ENCODE measurements around the gene DLGAP1. TPM values are rescaled to one million over a fixed set of nuclear protein-coding genes. Genes with fewer than 3 reads are reported as not detected.

The DLGAP1 gene
- total RNA-seq, 1 experiment from 2014 or later, result 23.0 TPM

GRCh38 chr18:3863593-3863992 is 591.5 kb downstream of the DLGAP1 start (continued):
- TF ChIP-seq GABPB1 (CRISPR knock-in tag; IDR thresholded peaks at IDR 0.05), result no peak

GRCh38 chr18:3863006-3863405 is 592.1 kb downstream of the DLGAP1 start:
- no peak overlapping the region for H3K27ac Mint-ChIP-seq
- TF ChIP-seq NR3C1 (CRISPR knock-in tag; conservative IDR thresholded peaks at IDR 0.05; ENCODE audit: low read depth) (no peak), HMGXB4 (CRISPR knock-in tag; IDR thresholded peaks at IDR 0.05) (no peak), IRF1 (CRISPR knock-in tag; IDR thresholded peaks at IDR 0.05) (no peak), ZBTB21 (CRISPR knock-in tag; IDR thresholded peaks at IDR 0.05; ENCODE audit: borderline replicate concordance) (no peak), FOXJ3 (CRISPR knock-in tag; IDR thresholded peaks at IDR 0.05; ENCODE audit: borderline replicate concordance) (no peak), ZNF281 (CRISPR knock-in tag; IDR thresholded peaks at IDR 0.05) (no peak), SMAD3 (CRISPR knock-in tag; IDR thresholded peaks at IDR 0.05; ENCODE audit: borderline replicate concordance) (no peak), USF1 (CRISPR knock-in tag; IDR thresholded peaks at IDR 0.05) (no peak), ZNF232 (CRISPR knock-in tag; IDR thresholded peaks at IDR 0.05) (no peak), RORB (CRISPR knock-in tag; IDR thresholded peaks at IDR 0.05) (no peak), ATF1 (CRISPR knock-in tag; IDR thresholded peaks at IDR 0.05) (no peak), E2F5 (CRISPR knock-in tag; IDR thresholded peaks at IDR 0.05) (no peak), TCF7 (CRISPR knock-in tag; IDR thresholded peaks at IDR 0.05; ENCODE audit: low read depth) (no peak), E2F1 (CRISPR knock-in tag; IDR thresholded peaks at IDR 0.05) (no peak), TEAD4 (CRISPR knock-in tag; IDR thresholded peaks at IDR 0.05) (no peak), ATF2 (CRISPR knock-in tag; IDR thresholded peaks at IDR 0.05; ENCODE audit: borderline replicate concordance, low read depth) (no peak), ZNF416 (CRISPR knock-in tag; IDR thresholded peaks at IDR 0.05) (no peak), NR2C2 (CRISPR knock-in tag; IDR thresholded peaks at IDR 0.05) (no peak)
- CTCF ChIA-PET, result interaction anchor here (1.0 to 2.7 kb wide), 2 partner anchors 91 to 110 kb away, joined by 4 to 21 read pairs; no protein-coding TSS in a partner anchor
- no peak overlapping the region for H3K4me3 Mint-ChIP-seq
- peaks cover 4% of the 10 kb centered on the region; the same call in 1 of the 2 replicates for H3K9me3 Mint-ChIP-seq
- H3K4me1 Mint-ChIP-seq, result peaks cover 9% of the 10 kb centered on the region
- H3K36me3 Mint-ChIP-seq, result no peaks in the 10 kb centered on the region
- DNase-seq (ENCODE audit: low spot score), result no peak
- no peak for ATAC-seq
- no peaks in the 10 kb centered on the region for H3K27me3 Mint-ChIP-seq (ENCODE audit: low read depth)
- POLR2A ChIA-PET, result no interaction called here

Data from WTC11 (cell line).